GM19193 (cell line): ENCODE results near the gene ELMOD3.

Experiments used
- POLR2A ChIP-seq: IDR thresholded peaks from 4 replicates; pipeline ENCODE4 v1.6.1; 2011; ENCODE audit not compliant: insufficient read depth, insufficient read length; ENCODE audit errors: extremely low read depth

Gene ELMOD3

DNA sequence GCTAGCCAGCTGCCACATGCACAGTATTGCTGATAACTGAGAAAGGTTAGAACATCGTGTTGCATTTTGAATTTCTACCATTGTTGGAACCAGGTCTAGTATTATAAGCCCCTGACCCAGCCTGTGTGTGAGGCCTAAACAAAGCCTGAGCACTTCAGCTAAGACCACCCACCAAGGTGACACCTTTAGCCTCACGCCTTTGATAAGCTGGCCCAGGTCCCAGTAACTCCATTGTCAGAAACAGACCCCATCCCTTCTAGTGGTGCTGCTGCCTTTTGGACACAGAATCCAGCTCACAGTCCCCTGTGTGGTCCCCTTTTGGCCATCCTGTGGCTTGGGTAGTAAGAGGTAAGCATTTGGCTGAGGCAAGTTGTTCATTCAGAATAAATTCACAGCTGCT is 1.6 kb downstream of the ELMOD3 start:
- TF ChIP-seq POLR2A: no peak

- TF ChIP-seq POLR2A: no peak
Observed at GRCh38 chr2:85357736-85358135, 3.2 kb downstream of the ELMOD3 start.

DNA sequence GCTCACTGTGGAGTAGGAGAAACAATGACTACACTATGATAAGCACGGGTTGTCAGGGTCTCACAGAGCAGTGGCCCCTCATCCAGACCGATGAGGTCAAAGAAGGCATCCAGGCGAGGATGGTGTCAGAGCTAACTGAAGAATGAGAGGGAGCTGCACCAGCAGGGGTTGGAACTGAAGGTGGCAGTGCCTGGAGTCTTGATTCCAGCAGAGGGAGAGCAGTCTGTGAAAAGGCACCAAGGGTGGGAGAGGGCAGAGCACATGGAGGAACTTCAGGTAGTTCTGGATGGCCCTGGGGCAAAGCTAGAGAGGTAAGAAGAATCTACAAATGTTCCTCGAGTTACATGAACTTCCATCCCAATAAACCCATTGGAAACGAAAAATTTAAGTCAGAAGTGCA is 12.6 kb downstream of the ELMOD3 start:
- no peak for TF ChIP-seq POLR2A

GRCh38 chr2:85368921-85369320 is 14.4 kb downstream of the ELMOD3 start:
- no peak for TF ChIP-seq POLR2A

DNA sequence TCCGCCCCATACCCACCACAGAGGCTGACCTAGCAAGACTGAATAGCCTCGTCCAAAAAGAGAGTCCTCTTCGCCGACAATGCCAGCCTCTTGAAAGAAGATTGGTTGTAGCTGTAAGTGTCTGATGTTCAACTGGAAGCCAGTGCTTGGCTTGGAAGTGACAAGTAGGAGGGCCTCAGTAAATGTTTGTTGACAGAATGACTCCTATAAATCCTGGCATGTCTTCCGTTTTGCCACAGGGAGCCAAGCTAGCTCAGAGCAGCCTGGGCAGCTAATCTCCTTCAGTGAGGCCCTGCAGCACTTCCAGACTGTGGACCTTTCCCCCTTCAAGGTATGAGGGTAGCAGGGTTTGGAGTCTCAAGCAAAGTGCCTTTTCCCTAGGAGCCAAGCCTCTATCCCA is 14.9 kb downstream of the ELMOD3 start:
- no peak for TF ChIP-seq POLR2A

- TF ChIP-seq POLR2A: no peak
Observed at GRCh38 chr2:85371045-85371444, 16.5 kb downstream of the ELMOD3 start.

GRCh38 chr2:85376291-85377065 is 21.9 kb downstream of the ELMOD3 start:
- TF ChIP-seq POLR2A: no peak

DNA sequence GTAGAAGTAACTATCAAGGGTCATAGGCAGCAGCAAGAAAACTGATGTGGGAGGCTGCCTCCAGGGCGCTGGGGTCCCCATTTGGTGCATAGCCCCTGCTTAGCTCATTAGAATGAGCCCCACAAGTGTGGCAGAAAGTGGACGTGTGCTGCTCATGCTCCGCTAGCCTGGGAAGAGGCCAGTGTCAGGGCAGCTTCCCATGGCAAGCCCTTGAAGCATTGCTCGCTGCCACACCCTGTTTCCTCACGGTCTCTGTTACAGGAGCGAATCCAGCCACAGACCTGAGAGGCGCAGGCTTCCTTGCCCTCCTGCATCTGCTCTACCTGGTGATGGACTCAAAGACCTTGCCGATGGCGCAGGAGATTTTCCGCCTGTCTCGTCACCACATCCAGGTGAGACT is 22.5 kb downstream of the ELMOD3 start:
- TF ChIP-seq POLR2A: no peak

GRCh38 chr2:85378257-85378656 is 23.7 kb downstream of the ELMOD3 start:
- TF ChIP-seq POLR2A: no peak

DNA sequence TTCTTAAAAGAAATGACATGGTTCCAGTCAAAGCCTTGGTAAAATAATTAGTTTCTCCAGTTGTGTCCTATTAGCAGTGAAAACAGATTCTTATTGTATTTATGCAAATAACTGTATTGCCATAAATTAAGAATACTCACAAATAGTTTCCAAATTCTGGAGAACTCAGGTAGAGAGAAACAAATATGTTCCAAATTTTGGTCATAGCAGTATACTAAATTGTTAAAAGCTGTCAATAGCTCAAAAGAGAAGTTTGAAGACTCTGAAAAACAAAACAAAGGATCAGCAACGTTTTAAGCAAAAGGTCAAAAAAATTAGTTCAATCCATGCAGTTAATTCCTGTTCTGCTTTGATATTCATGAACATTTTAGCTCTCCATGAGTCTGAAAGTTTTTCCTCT is 25.5 kb downstream of the ELMOD3 start:
- no peak for TF ChIP-seq POLR2A

DNA sequence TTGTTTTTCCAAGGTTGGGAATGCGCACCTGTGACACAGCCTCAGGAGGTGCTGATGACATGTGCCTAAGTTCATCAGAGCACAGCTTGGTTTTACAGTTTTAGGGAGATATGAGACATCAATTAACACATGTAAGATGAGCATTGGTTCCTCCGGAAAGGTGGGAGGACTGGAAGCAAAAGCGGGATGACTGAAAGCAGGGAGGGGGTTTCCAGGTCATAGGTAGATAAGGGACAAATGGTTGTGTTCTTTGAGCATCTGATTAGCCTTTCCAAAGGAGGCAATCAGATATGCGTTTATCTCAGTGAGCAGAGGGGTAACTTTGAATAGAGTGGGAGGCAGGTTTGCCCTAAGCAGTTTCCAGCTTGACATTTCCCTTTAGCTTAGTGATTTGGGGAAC is 29.3 kb downstream of the ELMOD3 start:
- TF ChIP-seq POLR2A: no peak

DNA sequence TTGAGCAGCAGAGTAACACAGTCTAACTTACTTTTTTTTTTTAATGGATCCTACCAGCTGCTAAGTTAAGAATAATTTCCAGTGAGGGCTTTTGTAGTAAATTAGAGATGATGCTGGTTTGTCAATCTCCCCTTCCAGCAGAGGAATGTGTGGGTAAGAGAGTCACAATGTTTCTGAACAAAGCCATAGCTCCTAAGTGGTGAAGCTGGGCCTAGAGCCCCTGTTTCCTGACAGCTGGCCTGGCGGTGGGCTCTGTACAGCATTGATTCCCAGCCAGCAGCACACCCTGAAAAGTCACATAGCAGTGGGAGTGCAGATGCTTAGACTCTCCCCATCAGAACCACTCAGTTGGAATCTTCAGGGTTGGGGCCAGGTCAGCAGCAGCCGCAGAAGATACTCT is 31.2 kb downstream of the ELMOD3 start:
- no peak for TF ChIP-seq POLR2A

- no peak for TF ChIP-seq POLR2A
Observed at GRCh38 chr2:85387754-85388153, 33.2 kb downstream of the ELMOD3 start.

DNA sequence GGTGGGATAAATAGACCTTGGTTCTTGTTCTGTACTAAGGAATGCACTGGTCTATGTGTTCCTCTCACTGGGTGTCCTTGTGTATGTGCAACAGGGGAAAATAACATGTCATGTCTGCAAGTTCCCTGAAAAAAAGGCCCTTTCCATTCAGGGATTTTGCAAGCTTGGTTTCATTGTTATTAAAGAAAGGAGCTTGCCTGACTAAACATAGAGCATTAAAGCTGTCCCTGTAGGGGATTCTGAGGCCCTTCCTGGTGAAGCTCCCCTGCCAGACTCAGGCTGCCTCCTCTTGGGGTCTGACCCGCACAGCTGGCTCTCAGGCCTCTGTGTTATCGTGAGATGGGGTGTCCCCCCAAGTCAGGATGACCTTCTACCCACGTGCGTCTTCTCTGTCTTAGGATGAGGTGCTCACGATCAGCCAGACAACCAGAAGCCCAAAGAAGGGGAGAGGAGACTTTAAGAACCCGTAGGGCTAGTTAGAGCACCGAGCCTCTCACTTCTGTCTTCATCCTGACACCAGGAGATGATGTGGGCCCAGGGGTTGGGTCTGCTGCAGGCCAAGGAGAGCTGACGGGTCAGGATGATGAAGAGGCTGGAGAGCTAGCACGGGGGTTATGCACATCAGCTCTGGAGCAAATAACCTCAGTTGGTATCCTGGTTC is 34.4 kb downstream of the ELMOD3 start:
- no peak for TF ChIP-seq POLR2A

- TF ChIP-seq POLR2A: no peak
Observed at GRCh38 chr2:85390941-85391669, 36.5 kb downstream of the ELMOD3 start.

DNA sequence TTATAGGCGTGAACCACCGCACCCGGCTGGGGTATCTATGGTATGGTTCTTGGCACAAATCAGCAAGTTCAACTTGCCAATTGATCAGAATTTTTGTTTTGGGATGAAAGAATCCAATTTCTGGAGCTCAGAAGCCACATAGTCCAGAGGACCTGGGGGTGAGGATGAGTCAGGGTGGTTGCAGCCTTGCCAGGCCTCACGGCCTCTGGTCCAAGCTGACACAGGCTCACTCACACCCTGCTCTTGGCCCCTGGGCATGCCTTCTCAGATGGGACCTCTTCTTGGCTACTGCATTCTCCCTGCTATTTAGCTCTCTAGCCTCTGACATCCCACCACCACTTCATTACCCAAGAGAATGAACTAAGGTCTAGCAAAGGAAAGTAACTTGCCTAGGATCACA is 39.3 kb downstream of the ELMOD3 start:
- no peak for TF ChIP-seq POLR2A
